GM21737 (cell line): ENCODE data around the gene TMEM208.
A peak's percentile ranks its signal among the peaks of the same experiment; 100 is the strongest.

Source experiments
- ATAC-seq: cut with Tn5 transposase; IDR thresholded peaks from one replicate; pipeline ENCODE4 v1.9.1; 2021; ENCODE audit warnings: mild to moderate bottlenecking, moderate library complexity; ENCODE audit not compliant: unreplicated experiment

Gene TMEM208

GRCh38 chr16:67234180-67234597 is 7.3 kb downstream of the TMEM208 start:
- no peak for ATAC-seq

- no peak for ATAC-seq
Observed at GRCh38 chr16:67235816-67236562, 9.1 kb downstream of the TMEM208 start.

GRCh38 chr16:67236563-67237395 is 9.8 kb downstream of the TMEM208 start:
- no peak for ATAC-seq

DNA sequence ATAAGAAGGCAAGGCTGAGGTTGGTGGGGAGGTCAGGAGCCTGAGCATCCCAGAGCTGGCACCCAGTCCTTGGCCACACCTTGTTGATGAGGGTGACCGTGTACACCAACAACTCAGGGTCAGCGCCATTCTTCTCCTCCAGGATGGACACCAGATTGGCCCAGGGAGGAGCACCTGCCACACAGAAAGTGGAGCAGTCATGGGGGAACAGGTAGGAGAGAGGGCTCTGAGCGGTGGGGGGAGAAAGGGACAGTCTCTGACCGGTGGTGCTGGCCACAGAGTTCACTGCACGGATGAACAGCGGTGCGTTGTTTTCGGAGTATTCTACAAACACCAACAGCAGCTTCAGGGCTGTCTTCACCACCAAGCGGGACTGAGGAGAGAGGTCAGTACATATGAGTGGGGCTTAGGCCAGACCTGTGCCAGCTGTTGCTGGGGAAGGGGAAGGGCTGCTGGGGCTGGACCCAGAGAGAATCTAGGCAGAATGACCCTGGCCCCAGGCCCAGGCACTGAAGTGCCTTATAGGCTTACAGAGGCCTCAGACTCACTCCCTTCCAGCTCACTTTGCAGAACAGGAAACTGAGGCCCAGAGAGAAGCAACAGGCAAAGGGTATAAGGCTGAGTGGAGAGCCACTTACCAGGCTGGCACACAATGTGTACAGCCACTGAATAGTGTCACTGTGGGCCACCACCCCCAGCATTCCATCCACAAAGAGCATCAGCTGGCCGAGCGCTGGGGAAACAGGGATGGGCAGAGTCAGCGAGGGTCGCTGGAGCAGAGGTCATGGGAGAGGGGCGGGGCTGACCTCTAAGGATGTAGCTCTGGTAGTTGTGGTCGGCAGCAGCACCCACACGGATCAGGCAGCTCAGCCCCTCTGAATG is 10.7 kb downstream of the TMEM208 start:
- no peak for ATAC-seq

DNA sequence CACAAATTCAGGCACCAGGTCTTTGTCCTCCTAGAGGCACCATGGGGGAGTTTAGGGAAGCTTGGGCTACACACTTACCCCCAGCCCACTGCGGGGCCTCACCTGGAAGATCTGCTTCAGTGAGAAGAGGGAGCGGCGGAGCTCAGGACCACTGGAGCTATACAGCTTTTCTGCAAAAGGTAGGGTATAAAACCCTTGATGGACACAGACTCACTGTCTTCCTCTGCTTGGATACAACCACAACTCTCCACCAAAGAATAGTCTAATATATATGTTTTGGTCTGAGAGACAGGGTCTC is 11.3 kb downstream of the TMEM208 start:
- no peak for ATAC-seq

- no peak for ATAC-seq
Observed at GRCh38 chr16:67238806-67239470, 12.0 kb downstream of the TMEM208 start.

DNA sequence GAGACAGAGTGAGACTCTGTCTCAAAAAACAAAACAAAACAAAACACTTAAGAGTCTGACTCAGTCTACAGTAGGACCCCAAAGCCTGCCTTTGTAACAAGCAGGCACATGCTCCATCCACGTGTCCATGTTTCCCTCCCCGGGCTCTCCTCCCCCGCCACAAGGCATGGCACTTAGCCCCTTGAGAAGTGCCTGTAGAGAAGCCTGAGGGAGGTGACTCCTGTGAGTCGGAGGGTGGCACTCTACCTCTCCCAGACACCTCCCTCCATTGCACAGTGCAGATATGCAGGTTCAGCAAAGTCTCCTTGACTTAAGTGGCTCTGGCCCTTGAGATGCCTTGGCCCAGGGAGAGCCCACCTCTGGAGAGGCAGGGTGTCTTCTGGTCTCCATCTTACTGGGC is 13.6 kb downstream of the TMEM208 start:
- ATAC-seq = no peak

- no peak for ATAC-seq
Observed at GRCh38 chr16:67241008-67241900, 14.3 kb downstream of the TMEM208 start.

- no peak for ATAC-seq
Observed at GRCh38 chr16:67242138-67242730, 15.3 kb downstream of the TMEM208 start.

DNA sequence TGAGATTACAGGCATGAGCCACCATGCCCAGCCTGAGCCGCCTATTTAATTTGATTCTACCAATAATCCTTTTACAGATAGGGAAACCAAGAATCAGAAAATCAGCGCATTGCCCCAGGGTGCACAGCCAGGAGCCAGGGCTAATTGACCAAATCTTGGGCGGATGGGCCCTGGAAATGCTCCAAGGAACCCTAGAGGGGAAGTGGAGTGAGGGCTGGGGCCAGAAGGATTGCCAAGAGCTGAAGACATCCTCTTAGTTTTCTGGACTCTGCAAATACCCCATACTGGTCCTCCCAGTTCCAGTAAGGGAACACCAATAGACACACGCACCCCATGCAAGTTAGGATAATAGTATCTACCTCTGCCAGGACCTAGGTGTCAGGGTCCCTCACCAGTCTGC is 16.6 kb downstream of the TMEM208 start:
- ATAC-seq = no peak

DNA sequence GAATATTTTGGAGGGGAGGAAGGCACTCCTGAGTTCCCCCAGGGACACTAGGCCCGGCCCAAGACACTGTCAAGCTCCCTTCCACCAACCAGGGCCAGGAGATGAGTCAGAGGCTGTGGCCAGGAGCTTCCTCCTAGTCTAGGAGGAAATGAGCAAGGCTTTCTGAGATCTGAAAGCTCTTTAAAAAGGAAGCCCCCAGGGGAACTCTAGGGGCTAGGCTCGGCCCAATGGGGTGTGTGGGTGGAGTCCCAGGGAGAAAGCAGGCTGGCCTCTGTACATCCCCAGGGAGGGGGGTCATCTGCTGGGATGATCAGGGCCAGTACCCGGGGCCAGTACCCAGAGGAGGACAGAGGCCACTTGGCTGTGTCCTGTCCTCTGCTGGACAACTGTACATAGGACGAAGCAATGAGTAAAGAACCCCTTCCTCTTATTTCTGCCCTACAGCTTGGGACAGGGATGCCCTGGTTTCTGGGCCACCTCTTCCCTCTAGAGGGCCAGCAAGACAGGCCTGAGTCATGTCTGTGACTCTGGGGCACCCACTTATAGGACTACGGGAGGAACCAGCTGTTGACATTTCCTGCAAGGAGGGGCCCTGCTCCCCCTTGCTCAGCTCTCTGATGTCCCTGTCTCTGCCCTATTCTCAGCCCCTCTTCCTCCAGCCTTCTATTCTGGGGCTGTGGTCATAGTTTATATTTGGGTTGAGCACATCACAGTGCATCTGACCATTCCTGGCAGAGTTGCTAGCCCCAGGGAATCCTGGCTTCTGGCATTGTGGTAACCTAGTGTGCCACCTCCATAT is 17.7 kb downstream of the TMEM208 start:
- peak; percentile 44 for ATAC-seq

- ATAC-seq = no peak
Observed at GRCh38 chr16:67245186-67245585, 18.3 kb downstream of the TMEM208 start.

DNA sequence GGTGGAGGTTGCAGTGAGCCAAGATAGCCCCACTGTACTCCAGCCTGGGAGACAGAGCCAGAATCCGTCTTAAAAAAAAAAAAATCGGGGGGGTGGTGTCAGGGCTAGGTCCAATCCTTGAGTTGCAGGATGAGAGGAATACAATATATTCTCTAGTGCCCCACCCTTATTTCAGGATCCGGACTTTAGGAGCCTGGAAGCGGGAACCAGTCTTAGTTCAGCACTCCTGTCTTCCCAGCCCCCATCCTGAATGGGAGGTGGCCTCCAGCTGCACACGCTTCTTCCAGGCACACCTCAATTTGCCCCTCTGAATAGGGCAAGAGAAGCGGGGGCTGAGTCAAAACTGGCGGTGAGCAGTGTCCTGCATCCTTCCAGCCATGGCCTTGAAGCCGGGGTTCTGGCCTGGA is 18.7 kb downstream of the TMEM208 start:
- ATAC-seq = no peak

- ATAC-seq = peak; percentile 21
Observed at GRCh38 chr16:67246081-67246755, 19.3 kb downstream of the TMEM208 start.

GRCh38 chr16:67246756-67247191 is 19.8 kb downstream of the TMEM208 start:
- peak; percentile 16 for ATAC-seq

DNA sequence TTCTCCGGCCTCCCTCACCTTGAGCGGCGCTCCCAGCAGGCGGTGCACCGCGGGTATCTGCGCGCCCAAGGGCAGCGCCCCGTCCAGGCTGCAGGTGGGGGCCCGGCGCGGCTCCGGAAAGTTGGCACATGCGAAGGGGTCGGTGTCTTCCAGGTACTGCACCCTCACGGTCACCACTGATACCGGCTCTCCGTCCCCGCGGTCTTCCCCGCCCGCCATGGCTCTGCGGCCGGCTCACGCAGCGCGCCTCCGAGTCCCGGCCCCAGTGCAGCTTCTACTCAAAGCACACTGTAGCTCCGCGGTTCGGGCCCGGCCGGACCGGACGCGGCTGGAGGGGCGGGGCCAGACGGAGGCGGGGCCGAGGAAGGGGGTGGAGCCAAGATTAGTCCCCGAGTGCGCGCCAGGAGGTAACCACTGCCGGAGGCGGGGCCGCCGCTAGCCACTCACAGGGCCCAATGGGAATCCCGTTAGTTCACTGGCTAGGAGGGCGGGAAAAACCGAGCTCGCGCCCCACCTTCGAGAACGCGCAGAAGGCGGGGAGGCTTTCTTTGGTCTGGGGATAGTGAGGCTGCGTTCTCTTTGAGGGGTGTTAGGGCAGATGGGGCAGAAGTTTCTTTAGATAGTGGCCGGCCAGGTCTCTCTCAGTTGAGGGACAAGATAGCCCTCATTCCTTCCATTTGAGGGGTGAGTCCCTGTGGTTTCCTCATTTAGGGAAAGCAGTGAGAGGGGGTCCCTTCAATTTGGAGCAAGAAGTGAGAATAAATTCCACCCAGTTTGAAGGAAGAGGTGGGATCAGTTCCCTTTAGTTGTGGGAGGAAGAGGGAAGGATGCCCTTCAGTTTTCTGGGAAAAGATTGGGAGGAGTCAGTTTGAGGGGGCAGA is 20.5 kb downstream of the TMEM208 start, which contains the start of gene FHOD1:
FHOD1 (minus strand) TSS at position 290 of the 881 bp plus-strand sequence; CDS start at position 219, 71 bp downstream.
- peak; percentile 47 for ATAC-seq

DNA sequence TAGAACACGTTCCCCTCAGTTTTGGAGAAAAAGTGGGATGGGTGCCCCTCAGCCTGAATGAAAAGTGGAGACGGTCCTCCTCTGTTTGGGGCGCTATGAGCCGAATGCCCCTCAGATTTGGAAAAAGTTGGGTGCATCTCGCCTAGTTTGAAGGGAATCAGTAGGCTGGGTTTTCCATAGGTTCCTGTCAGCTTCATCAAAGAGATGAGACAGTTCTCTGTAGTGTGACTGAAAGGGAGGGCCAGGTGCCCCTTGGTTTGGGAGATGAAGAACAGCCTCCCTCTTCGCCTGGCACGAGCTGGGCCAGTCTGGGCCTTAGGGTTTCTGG is 21.1 kb downstream of the TMEM208 start:
- no peak for ATAC-seq
